HG03139 (cell line): ENCODE measurements around the gene RNU6-7.
A peak's percentile ranks its signal among the peaks of the same experiment; 100 is the strongest.

Experiments used
- ATAC-seq: cut with Tn5 transposase; IDR thresholded peaks from one replicate; pipeline ENCODE4 v1.9.1; 2021; ENCODE audit not compliant: unreplicated experiment

RNU6-7 gene

DNA sequence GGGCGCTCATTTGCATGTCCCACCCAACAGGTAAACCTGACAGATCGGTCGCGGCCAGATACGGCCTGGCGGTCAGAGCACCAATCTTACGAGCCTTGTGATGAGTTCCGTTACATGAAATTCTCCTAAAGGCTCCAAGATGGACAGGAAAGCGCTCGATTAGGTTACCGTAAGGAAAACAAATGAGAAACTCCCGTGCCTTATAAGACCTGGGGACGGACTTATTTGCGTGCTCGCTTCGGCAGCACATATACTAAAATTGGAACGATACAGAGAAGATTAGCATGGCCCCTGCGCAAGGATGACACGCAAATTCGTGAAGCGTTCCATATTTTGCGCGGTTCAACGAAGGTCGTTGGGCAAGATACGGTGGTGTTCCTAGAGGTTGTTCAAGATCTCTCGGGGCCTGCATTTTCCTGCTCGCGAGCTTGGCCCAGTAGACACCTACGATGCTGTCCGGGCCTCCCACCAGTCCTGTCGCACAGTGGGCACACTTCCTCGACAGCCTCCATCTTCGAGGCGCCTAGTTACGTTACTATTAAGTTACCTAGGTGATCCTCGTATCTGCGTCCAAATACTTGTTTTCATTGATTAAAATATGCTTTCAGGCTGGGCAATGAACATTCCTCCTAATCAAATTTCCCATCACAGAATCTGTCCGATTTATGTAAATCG, at the start of gene RNU6-7:
Gene RNU6-7 (plus strand): TSS at position 230 of the 675 bp plus-strand sequence.
- no peak for ATAC-seq

- no peak for ATAC-seq
Measured at GRCh38 chr14:32166029-32166428, 35.8 kb upstream of the RNU6-7 start.

DNA sequence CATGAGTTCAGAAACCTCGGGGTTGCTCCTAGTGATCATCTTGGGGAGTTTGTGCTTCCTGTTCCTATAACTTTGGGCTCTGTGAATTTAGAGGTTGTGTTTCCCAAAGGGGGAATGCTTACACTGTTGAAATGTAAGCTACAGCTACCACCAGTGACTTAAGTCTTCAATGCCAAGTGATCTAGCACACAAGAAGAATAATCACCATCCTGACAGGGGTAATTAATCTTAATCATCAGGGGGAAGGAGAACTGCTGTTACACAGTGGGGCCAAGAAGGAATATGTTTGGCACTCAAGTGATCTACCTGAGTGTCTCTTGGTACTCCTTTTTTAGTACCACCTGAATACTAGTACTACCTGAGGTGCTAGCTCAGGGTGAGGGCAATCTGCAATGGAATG, 34.9 kb upstream of the RNU6-7 start:
- no peak for ATAC-seq

DNA sequence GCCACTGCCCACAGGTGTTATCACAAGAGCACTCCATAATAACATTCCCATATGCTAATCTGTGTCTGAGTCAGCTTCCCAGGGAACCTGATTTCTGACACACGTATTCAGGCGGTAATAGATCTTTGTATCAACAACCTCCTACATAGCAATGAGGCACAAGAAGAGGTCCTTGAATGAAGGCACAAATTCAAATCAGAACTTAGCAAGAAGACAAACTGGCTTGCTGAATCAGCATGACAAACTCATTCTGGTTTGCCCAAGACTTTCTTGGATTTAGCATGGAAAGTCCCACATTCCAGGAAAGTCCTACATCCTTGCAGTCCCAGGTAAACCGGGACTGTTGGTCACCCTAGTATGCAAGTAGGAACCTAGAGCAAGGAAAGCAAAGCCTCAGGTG, 33.9 kb upstream of the RNU6-7 start:
- ATAC-seq: no peak

- ATAC-seq: no peak
Measured at GRCh38 chr14:32169191-32169590, 32.7 kb upstream of the RNU6-7 start.

GRCh38 chr14:32171469-32171868, 30.4 kb upstream of the RNU6-7 start:
- no peak for ATAC-seq

- no peak for ATAC-seq
Measured at GRCh38 chr14:32183151-32184058, 18.4 kb upstream of the RNU6-7 start.

- ATAC-seq: no peak
Measured at GRCh38 chr14:32185097-32185496, 16.7 kb upstream of the RNU6-7 start.

DNA sequence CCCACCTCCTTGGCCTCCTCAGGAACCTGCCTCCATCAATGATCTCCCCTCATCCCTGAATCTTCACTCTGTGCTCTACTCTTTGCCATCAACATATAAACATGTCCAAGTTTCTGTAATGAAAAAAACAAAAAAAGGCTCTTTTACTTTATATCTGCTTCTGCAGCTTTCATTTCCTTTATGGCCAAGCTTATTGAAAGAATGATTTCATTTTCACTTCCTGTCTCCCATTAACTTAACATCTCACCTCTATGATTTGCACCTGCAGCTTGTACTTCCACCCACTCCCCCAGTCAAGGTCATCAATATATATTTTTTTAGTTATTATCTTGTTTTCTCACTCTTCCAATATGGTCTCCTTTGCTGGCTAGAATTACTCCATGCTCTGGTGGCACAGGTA, 15.6 kb upstream of the RNU6-7 start:
- ATAC-seq: no peak

DNA sequence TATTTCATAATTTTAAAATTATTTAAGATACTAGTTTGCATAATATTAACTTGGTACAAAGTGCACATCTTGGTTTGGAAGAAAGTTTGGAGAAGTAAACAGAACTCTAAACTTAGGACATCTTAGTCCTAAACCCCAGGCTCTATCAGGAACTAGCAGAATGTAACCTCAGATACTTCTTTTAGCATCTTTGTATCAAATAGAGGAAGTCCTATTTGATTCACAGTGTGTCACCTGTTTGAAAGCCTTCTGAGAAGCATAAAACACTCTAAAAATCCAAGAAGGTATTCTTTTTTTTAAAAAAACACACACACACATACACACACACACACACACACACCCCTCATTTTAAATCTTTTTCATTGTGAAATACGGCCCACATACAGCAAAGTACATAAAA, 12.0 kb upstream of the RNU6-7 start:
- no peak for ATAC-seq

DNA sequence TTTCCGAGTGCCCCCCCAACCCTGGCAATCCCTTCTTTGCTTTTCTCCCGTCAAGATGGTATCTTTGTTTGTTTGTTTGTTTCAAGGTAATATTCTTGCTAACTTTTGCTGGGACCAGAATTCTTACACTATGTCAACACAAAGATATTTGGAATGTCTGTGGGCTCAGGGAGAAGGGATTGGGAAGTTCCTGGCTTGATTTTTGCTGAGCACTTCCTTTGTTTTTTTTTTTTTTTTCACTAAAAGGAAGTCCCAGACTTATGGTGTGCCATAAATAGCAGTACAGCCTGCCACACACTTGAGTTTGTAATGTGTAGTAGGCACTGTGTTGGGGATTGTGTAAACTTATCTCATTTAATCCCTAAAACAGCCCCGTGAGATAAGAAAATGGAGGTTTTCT, 11.2 kb upstream of the RNU6-7 start:
- ATAC-seq: no peak

DNA sequence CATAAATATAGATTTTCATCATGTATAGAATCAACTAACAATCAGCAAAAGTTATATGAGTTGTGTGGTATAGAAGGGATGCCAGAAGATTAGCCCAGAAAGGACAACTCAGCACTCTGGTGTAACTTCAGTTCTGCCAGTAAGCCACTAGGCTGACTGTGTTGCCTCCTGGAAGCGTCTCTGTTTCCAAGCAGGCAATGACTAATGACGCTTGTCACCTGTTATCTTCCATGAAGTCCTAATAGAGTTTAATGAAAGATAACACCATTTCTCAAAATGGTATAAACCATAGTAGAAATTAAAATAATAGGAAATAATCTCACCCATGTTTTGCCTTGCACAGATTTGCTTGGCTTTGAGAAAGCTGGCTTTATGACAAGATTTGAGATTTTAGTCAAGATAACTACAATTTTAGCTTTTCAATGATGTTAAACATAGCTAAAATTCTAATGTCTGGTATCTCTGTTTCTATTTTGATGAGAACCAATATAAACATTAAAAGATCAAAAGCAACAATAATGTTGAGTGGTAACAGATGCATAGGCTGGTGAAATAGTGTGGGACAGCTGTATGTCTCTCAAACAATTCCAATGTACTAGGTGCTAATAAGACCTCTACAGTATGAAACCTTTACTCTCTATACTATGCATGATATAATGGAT, 9.0 kb upstream of the RNU6-7 start:
- no peak for ATAC-seq

- ATAC-seq: no peak
Measured at GRCh38 chr14:32193532-32193931, 8.3 kb upstream of the RNU6-7 start.

DNA sequence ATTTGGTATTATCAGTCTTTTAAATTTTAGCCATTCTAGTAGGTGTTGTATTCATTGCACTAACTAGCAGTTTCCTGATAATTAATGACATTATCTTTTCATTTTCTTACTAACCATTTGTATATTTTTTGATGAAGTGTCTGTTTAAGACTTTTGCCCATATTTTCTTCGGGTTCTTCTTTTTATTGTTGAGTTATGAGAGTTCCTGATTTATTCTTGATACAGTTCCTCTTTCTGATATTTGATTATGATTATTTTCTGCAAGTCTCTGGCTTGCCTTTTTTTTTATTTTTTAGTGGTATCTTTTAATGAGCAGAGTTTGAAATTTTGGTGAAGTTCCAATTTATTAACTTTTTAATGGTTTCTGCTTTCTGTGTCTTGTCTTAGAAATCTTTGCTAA, 6.2 kb upstream of the RNU6-7 start:
- ATAC-seq: no peak

DNA sequence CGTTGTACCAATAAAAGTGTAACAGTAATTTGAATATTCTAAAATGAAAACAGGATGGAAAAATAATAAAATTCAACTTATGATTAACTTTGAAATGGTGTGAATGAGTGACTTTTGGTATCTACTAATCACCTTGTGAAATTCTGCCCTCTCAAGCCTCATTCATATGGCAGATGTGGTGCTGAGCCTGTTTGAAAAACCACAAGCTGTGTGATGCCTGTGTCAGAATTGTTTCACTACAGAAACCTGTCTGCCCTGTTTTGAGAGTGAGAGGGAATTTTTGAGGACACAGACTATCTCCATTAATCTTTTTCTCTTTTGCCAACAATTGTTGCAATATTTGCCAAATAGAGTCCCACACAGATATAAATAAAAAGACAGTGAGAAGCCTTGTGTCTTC, 3.9 kb upstream of the RNU6-7 start:
- ATAC-seq: peak; percentile 47

- ATAC-seq: no peak
Measured at GRCh38 chr14:32200368-32201192, 1.3 kb upstream of the RNU6-7 start.

- peak; percentile 49 for ATAC-seq
Measured at GRCh38 chr14:32201193-32201815, 541 bp upstream of the RNU6-7 start.

DNA sequence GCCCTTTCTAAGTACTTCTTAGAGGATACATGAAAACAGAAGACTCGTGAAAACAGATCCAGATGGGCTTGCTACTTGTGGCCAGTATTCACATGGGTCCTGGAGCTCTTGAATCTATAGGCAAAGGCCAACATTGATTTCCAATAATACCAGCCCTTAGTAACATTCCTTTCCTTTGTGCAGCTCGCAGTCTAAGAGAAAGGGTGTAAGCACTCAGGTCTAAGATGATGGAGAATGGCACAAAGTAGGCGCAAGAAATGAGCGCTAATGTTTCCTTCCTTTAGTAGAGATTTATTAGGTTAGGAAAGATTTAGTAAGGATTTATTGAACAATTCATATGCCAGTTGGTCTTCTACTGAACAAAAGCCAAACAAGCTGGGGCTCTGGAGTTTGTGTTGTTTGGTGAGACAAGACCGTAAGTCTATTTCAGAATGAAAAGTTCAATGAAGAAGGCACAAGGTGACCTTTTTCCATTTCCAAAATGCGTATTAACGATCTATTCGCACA, 699 bp downstream of the RNU6-7 start:
- no peak for ATAC-seq

DNA sequence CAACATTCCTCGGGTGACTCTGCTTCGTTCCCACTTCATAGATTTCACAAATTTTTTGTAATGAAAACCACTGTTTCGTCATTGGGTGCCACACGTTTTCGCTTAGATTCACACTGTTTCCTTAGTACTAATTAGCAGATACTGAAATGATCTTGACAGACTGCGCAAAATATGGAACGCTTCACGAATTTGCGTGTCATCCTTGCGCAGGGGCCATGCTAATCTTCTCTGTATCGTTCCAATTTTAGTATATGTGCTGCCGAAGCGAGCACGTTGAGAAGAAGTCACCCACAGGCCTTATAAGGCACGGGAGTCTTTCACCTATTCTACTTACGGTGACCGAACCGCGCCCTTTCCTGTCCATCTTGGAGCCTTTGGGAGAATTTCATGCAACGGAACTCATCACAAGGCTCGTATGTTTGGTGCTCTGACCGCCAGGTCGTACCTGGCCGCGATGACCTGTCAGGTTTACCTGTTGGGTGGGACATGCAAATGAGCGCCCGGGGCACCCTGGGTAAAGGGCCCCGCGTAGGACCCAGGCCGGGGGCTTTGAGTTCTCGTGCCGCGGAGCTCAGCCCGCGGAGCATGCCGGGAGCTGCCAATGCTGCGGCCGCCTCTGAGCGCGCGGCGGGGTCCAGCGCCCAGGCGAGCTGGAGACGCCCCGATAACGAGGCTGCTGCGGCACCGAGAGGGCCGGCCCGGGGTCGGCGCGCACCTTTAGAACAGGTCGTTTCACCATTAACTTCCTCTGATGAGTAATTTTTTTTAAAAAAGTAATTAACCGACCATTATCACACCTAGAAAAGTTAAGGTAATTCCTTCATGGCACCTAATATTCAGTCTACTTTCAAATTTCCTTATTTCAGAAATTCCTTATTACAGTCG, 1.4 kb downstream of the RNU6-7 start, which contains the start of gene RNU6-8:
Gene RNU6-8 (minus strand): TSS at position 272 of the 885 bp plus-strand sequence.
- peak; percentile 65 for ATAC-seq
